IMR-90 (cell line): ENCODE measurements around the gene ANKRD36B. TPM values are rescaled to one million over a fixed set of nuclear protein-coding genes. Genes with fewer than 3 reads are reported as not detected.
"Not testable (repeated sequence)": the region's sequence is repeated elsewhere in the genome, so short reads cannot be mapped to it uniquely, and the experiment has no call there.

Experiments used
- ATAC-seq: fragments of 200-7000 bp; cut with Tn5 transposase; 2 replicates; pipeline ENCODE4 v1.9.1; 2020; ENCODE audit warnings: low read depth, mild to moderate bottlenecking, moderate library complexity
- BruUV-seq: library from RNA; stranded (reverse); fragments of 400-500 nt; replicated peaks from 2 replicates; lab custom pipeline; 2021; lab: Mats Ljungman, UMichigan
- CTCF ChIA-PET: fragments of 300-600 bp; formaldehyde crosslinking; extraction: SDS; loops from one replicate; lab custom pipeline; 2021; ENCODE audit warnings: antibody characterized with exemption; lab: Yijun Ruan, JAX
- POLR2A ChIA-PET: fragments of 300-600 bp; sonication (Branson Sonifier 250); formaldehyde crosslinking; loops from one replicate; lab custom pipeline; 2022; ENCODE audit warnings: antibody characterized with exemption; ENCODE audit not compliant: unreplicated experiment; lab: Charles Lee
- DNase-seq: peaks from one replicate; pipeline ENCODE4 v3.0.0; 2013
- H2AFZ ChIP-seq: replicated peaks from 2 replicates; pipeline ENCODE3; 2013; ENCODE audit warnings: low read length, mild to moderate bottlenecking; ENCODE audit not compliant: poor library complexity
- H2AK5ac ChIP-seq: 2 replicates; pipeline ENCODE4 v1.6.1; 2013; ENCODE audit warnings: low read depth, low read length, inconsistent platforms
- H2AK9ac ChIP-seq: replicated peaks from 2 replicates; pipeline ENCODE3; 2013; ENCODE audit warnings: mild to moderate bottlenecking, low read depth, low read length, moderate library complexity; ENCODE audit not compliant: poor library complexity
- H2BK120ac ChIP-seq: 2 replicates; pipeline ENCODE4 v1.6.1; 2013; ENCODE audit warnings: low read depth, low read length, inconsistent platforms
- H2BK15ac ChIP-seq: 3 replicates; pipeline ENCODE4 v1.6.1; 2013; ENCODE audit warnings: low read depth, low read length, inconsistent platforms
- H2BK20ac ChIP-seq: 2 replicates; pipeline ENCODE4 v1.6.1; 2013; ENCODE audit warnings: low read depth, mild to moderate bottlenecking, inconsistent platforms, low read length, moderate library complexity
- H2BK5ac ChIP-seq: 2 replicates; pipeline ENCODE4 v1.6.1; 2013; ENCODE audit warnings: mild to moderate bottlenecking, low read depth, low read length, inconsistent platforms; ENCODE audit not compliant: poor library complexity, severe bottlenecking
- H3K14ac ChIP-seq: replicated peaks from 2 replicates; pipeline ENCODE4 v1.6.1; 2013; ENCODE audit warnings: low read depth, low read length, inconsistent platforms
- H3K18ac ChIP-seq: 2 replicates; pipeline ENCODE4 v1.6.1; 2013; ENCODE audit warnings: low read depth, low read length, control low read depth
- H3K23ac ChIP-seq: 2 replicates; pipeline ENCODE4 v1.6.1; 2013; ENCODE audit warnings: low read depth, low read length, inconsistent platforms
- H3K27ac ChIP-seq: 2 replicates; pipeline ENCODE4 v1.5.1; 2013; ENCODE audit warnings: mild to moderate bottlenecking, control low read depth, low read length; ENCODE audit not compliant: insufficient read depth
- H3K27me3 ChIP-seq: 2 replicates; pipeline ENCODE4 v1.6.1; 2013; ENCODE audit warnings: low read length; ENCODE audit not compliant: control insufficient read depth, insufficient read depth
- H3K36me3 ChIP-seq: 2 replicates; pipeline ENCODE4 v1.6.1; 2013; ENCODE audit warnings: low read length, mixed read lengths; ENCODE audit not compliant: control insufficient read depth, insufficient read depth
- H3K4ac ChIP-seq: 2 replicates; pipeline ENCODE4 v1.6.1; 2013; ENCODE audit warnings: low read depth, low read length, inconsistent platforms
- H3K4me1 ChIP-seq: 2 replicates; pipeline ENCODE4 v1.6.1; 2013; ENCODE audit warnings: low read length, mixed read lengths; ENCODE audit not compliant: control insufficient read depth, insufficient read depth
- H3K4me2 ChIP-seq: 2 replicates; pipeline ENCODE4 v1.6.1; 2013; ENCODE audit warnings: low read depth, mild to moderate bottlenecking, control low read depth, low read length, moderate library complexity
- H3K4me3 ChIP-seq: 2 replicates; pipeline ENCODE4 v1.5.1; 2013; ENCODE audit warnings: low read depth, mild to moderate bottlenecking, control low read depth, low read length, moderate library complexity; ENCODE audit not compliant: insufficient read depth
- H3K56ac ChIP-seq: 2 replicates; pipeline ENCODE4 v1.6.1; 2013; ENCODE audit warnings: low read length, inconsistent platforms; ENCODE audit not compliant: insufficient read depth; ENCODE audit errors: extremely low read depth
- H3K79me1 ChIP-seq, 2 experiments: 2 replicates each; pipeline ENCODE4 v1.6.1; 2013; ENCODE audit warnings: low read length in 2 of 2, inconsistent platforms in 1 of 2, low read depth in 1 of 2
- H3K9ac ChIP-seq: 2 replicates; pipeline ENCODE4 v1.6.1; 2013; ENCODE audit warnings: low read depth, low read length, control low read depth
- H3K9me1 ChIP-seq: 2 replicates; pipeline ENCODE4 v1.6.1; 2013; ENCODE audit warnings: low read length, inconsistent platforms; ENCODE audit not compliant: insufficient read depth
- H3K9me3 ChIP-seq: 2 replicates; pipeline ENCODE4 v1.6.1; 2013; ENCODE audit warnings: low read length; ENCODE audit not compliant: control insufficient read depth, insufficient read depth
- H4K20me1 ChIP-seq: 2 replicates; pipeline ENCODE4 v1.6.1; 2013; ENCODE audit warnings: low read length, inconsistent platforms; ENCODE audit not compliant: insufficient read depth
- H4K5ac ChIP-seq: 2 replicates; pipeline ENCODE4 v1.6.1; 2013; ENCODE audit warnings: mild to moderate bottlenecking, low read depth, low read length, control low read depth
- H4K8ac ChIP-seq, 2 experiments: 2 replicates each; pipeline ENCODE4 v1.6.1; 2013; ENCODE audit warnings: low read depth in 2 of 2, low read length in 2 of 2, control low read depth in 1 of 2, inconsistent platforms in 1 of 2
- H4K91ac ChIP-seq: 2 replicates; pipeline ENCODE4 v1.6.1; 2013; ENCODE audit warnings: low read depth, low read length, inconsistent platforms; ENCODE audit not compliant: insufficient read depth
- WGBS, 2 experiments: methylation state at CpG; one replicate each; pipeline versions ENCODE4 v1.1.5 to v1.1.7; 2013; ENCODE audit warnings: missing lambda C conversion rate in 2 of 2; ENCODE audit not compliant: insufficient read length in 1 of 2; ENCODE audit errors: extremely low coverage in 2 of 2; 5-methylcytosine and 5-hydroxymethylcytosine counted together
- dilution Hi-C: fragments of 300-500 bp; cut with HindIII; formaldehyde crosslinking; loops from one replicate; pipeline ENCODE4 v1.14.3; 2018; ENCODE audit warnings: low sequenced_read_pairs; ENCODE audit not compliant: unreplicated experiment
- in situ Hi-C: fragments of 300-500 bp; cut with MboI; formaldehyde crosslinking; loops from 3 replicates; pipeline ENCODE4 v1.14.3; 2019; ENCODE audit warnings: low sequenced_read_pairs, inconsistent platforms, mixed read lengths
- intact Hi-C: fragments of 100-400 bp; cut with micrococcal nuclease; formaldehyde crosslinking; loops from 2 replicates; pipeline ENCODE4 v1.10.0; 2022
- polyA plus RNA-seq, 3 experiments: library from polyadenylated mRNA; depleted of rRNA; stranded (reverse); fragments of >200 nt; gene quantifications; 2 replicates each; pipeline ENCODE4 v1.2.3, GENCODE V29; 2012; ENCODE audit warnings: low replicate concordance in 1 of 3
- total RNA-seq: library from RNA; depleted of rRNA; stranded (reverse); fragments of >200 nt; gene quantifications from 2 replicates; pipeline ENCODE4 v1.2.3, GENCODE V29; 2012

ANKRD36B gene
- total and polyA plus RNA-seq, 2 of the 4 experiments (the other 2 are of a cell fraction): 4.2 to 11.7 TPM

DNA sequence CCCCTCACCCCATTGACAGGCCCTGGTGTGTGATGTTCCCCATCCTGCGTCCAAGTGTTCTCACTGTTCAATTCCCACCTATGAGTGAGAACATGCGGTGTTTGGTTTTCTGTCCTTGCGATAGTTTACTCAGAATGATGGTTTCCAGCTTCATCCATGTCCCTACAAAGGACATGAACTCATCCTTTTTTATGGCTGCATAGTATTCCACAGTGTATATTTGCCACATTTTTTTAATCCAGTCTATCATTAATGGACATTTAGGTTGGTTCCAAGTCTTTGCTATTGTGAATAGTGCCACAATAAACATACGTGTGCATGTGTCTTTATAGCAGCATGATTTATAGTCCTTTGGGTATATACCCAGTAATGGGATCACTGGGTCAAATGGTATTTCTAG lies 6.5 kb upstream of the ANKRD36B start:
- H3K4ac ChIP-seq, H3K79me1 ChIP-seq, POLR2A ChIA-PET, H2AFZ ChIP-seq, H4K5ac ChIP-seq, H3K36me3 ChIP-seq, H3K4me1 ChIP-seq, dilution Hi-C loops, H2AK5ac ChIP-seq, H4K20me1 ChIP-seq, H4K8ac ChIP-seq, H4K91ac ChIP-seq, H2BK20ac ChIP-seq, H3K9me3 ChIP-seq, intact Hi-C loops, H2BK15ac ChIP-seq, H2BK5ac ChIP-seq, H2AK9ac ChIP-seq, H3K18ac ChIP-seq, H3K56ac ChIP-seq, H3K27me3 ChIP-seq, DNase-seq, H3K9ac ChIP-seq, ATAC-seq, H3K27ac ChIP-seq, H3K14ac ChIP-seq, CTCF ChIA-PET, H2BK120ac ChIP-seq, H3K4me2 ChIP-seq, BruUV-seq, H3K23ac ChIP-seq, H3K4me3 ChIP-seq, H3K9me1 ChIP-seq: not testable (repeated sequence)
- WGBS, 2 experiments: no CpG with 5 or more reads among the region's 4 CpGs
- in situ Hi-C loops: loop anchor here (10.0 kb wide), 1 partner anchor 99 kb away; no protein-coding TSS in a partner anchor

DNA sequence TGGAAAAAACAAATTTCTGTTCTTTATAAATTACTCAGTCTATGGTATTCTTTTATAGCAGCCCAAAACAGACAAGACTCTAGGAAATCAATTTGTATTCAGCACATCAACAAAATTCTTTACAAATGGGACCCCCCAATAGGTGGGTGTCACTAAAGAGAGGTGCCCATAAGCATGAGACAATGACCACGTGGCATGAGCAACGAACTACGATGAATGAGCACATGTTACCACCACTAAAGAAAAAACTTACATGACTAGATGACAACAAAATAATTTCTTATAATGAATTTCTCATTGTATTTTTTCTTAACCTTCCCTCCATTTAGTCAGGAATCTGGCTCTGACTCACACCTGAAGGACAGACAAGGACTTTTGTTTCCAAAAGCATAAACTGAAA lies 3.8 kb upstream of the ANKRD36B start:
- H3K23ac ChIP-seq, H2BK120ac ChIP-seq, H4K91ac ChIP-seq, H3K27me3 ChIP-seq, H3K4me3 ChIP-seq, H3K9ac ChIP-seq, H3K79me1 ChIP-seq, H3K4me2 ChIP-seq, intact Hi-C loops, H2BK5ac ChIP-seq, H3K36me3 ChIP-seq, H3K18ac ChIP-seq, H3K56ac ChIP-seq, H3K14ac ChIP-seq, POLR2A ChIA-PET, H2AFZ ChIP-seq, H3K4ac ChIP-seq, CTCF ChIA-PET, dilution Hi-C loops, ATAC-seq, H4K8ac ChIP-seq, H3K27ac ChIP-seq, DNase-seq, H4K20me1 ChIP-seq, H2BK20ac ChIP-seq, H3K4me1 ChIP-seq, BruUV-seq, H3K9me3 ChIP-seq, H4K5ac ChIP-seq, H3K9me1 ChIP-seq, H2AK5ac ChIP-seq, H2BK15ac ChIP-seq, H2AK9ac ChIP-seq: not testable (repeated sequence)
- WGBS, 2 experiments: no CpG with 5 or more reads among the region's 3 CpGs
- in situ Hi-C loops: loop anchor here (10.0 kb wide), 1 partner anchor 101 kb away; no protein-coding TSS in a partner anchor
